GM20431 (cell line): ENCODE measurements around the gene MSMP.

Experiments used
- in situ Hi-C: fragments of 300-500 bp; cut with MseI, MboI; formaldehyde crosslinking; loops from one replicate; pipeline ENCODE4 v1.15.0; 2020; ENCODE audit warnings: low sequenced_read_pairs; ENCODE audit not compliant: unreplicated experiment

The MSMP gene

DNA sequence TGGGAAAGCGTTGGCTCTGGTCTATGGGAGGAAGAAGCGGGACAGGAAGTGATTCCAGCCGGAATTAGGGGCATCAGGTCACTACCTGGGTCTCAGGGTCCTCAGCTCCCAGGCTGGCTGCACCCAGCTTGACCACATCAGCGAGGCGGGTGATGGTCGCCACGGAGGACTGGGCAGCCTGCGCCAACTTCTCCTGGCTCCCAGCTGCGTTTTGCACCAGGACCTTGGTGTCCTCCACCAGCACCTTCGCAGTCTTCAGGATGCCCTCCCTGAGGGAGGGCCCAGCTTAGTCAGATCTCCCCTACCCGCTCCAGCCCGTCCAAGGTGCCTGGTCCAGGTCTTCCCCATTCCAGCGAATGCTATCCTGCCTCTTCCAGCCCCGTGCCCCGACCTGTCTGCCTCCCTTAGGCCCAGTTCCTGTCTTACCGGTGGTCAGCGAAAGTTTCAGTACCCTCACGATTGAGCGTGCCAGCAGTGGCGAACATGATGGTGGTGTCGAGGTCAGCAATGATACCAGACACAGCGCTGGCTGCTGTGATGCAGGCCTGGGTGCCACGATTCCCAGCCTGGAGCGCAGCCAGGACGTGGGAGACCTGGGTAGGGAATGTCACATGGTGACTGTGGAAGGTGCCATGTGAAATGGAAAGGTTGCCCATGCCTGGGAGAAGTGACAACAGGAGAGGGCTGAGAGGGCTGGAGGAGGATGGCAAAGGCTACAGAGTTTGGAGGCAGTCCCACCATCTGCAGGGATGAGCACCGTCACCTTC is 50.0 kb downstream of the MSMP start:
- in situ Hi-C loops = no loop called here
